Muscle of leg (tissue), 11 donors: ENCODE measurements around the gene PSMD9. TPM values are rescaled to one million over a fixed set of nuclear protein-coding genes. Genes with fewer than 3 reads are reported as not detected.

ENCODE experiments used
- DNase-seq: peaks from one replicate; pipeline ENCODE4 v3.0.0; 2013
- H3K27ac ChIP-seq: one replicate; pipeline ENCODE4 v1.5.1; 2013; ENCODE audit warnings: mild to moderate bottlenecking, low read length, control low read depth
- H3K27me3 ChIP-seq: one replicate; pipeline ENCODE4 v1.6.1; 2013; ENCODE audit warnings: low read length; ENCODE audit not compliant: control insufficient read depth, insufficient read depth
- H3K36me3 ChIP-seq: one replicate; pipeline ENCODE4 v1.6.1; 2013; ENCODE audit warnings: low read length; ENCODE audit not compliant: control insufficient read depth, insufficient read depth
- H3K4me1 ChIP-seq: one replicate; pipeline ENCODE4 v1.6.1; 2013; ENCODE audit warnings: low read length; ENCODE audit not compliant: control insufficient read depth, insufficient read depth
- H3K4me3 ChIP-seq: one replicate; pipeline ENCODE4 v1.5.1; 2013; ENCODE audit warnings: low read length, control low read depth
- H3K9me3 ChIP-seq: replicated peaks from 2 replicates; pipeline ENCODE4 v1.6.1; 2013; ENCODE audit warnings: low read depth, low read length; ENCODE audit not compliant: control insufficient read depth
- WGBS: methylation state at CpG from one replicate; pipeline ENCODE4 v1.1.5; 2013; ENCODE audit warnings: missing lambda C conversion rate; ENCODE audit not compliant: insufficient coverage; 5-methylcytosine and 5-hydroxymethylcytosine counted together
- polyA plus RNA-seq, 8 donors: library from polyadenylated mRNA; unstranded; fragments of 120-200 nt; gene quantifications; one replicate each; pipeline versions ENCODE4 v1.2.1 to v1.2.3, GENCODE V29; 2013; ENCODE audit warnings: inconsistent platforms in 1 of 8, low replicate concordance in 1 of 8; ENCODE audit not compliant: insufficient read length in 8 of 8, insufficient read depth in 1 of 8
- total RNA-seq: library from RNA; stranded (reverse); fragments of 120-200 nt; gene quantifications from one replicate; pipeline ENCODE4 v1.2.4, GENCODE V29; 2013

PSMD9 gene
- total and polyA plus RNA-seq, 9 donors, result 42.9 to 55.9 (median 48.4) TPM

DNA sequence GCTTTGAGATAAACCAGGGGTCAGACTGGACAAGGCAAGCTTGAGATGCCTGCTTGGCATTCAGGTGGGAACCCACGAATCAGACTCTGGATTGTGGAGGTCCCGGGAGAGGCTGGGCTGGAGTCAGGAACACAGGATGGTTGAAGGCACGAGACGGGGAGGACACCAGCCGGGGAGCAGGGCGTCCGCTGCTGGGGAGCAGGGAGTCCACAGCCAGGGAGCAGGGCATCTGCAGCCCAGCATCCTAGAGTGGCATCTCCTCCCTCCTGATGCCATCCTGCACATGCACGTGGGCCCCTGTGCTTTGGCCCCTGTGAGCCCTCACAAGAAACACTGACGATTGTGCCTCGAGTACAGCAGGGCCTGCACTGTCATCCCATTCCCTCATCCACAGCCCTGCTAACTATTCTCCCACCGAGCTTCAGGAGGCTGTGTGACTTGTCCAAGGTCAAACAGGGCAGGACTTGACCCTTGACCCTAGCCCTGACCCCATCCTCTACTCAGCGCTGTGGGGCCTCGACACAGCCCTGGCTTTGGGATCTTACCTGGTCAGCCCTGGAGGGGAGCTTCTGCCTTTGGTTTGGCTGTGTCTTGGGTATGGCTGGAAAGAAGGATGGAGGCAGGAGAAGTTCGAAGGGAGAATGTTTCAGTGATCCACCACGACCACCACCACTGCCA, 74.9 kb downstream of the PSMD9 start:
- DNase-seq, result no peak
- H3K4me3 ChIP-seq, result no peak overlapping the region
- WGBS, result 81% methylated on average over 11 of the region's 15 CpGs

DNA sequence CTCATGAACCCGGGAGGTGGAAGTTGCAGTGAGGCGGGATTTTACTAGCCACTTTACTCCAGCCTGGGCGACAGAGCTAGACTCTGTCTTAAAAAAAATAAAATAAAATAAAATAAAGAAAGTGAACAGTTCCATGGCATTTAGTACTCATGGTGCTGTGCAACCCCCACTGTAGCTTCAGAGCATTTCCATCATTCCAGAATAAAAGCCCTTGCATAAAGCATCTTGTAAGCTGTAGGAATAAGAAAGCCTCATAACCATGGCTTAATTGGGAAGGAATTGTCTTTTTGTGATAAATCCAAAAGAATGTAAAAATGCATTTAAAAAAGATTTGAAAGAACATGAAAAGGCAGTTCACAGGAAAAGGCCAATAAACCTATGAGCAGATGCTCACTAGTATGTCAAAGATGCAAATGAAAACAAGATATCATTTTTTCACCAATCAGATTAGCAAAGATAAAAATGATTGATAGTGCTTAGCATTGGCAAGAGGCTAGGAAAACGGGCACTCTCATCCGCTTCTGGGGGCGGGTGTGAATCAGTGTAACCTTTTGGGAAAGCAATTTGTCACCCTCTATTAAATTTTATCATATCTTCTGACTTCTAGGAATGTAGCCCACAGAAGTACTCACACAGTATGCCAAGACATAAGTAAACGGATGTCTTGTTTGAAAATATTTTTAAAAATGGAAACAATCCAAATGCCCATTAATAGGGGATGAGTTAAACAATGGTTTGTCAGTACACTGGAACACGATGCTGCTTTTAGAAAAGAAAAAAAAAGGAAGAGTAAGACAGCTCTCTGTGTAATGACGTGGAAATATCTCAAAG, 76.4 kb downstream of the PSMD9 start:
- H3K27ac ChIP-seq, result no peak overlapping the region
- no peaks in the 10 kb centered on the region for H3K4me1 ChIP-seq
- no peak overlapping the region for H3K4me3 ChIP-seq
- H3K27me3 ChIP-seq, result no peaks in the 10 kb centered on the region
- DNase-seq, result no peak
- peaks cover 6% of the 10 kb centered on the region for H3K36me3 ChIP-seq
- no CpG with 5 or more reads among the region's 9 CpGs for WGBS
- no peaks in the 10 kb centered on the region for H3K9me3 ChIP-seq

More for the DNA sequence above, 74.9 kb downstream of the PSMD9 start:
- Histone ChIP-seq H3K27me3 (no peaks in the 10 kb centered on the region), H3K9me3 (no peaks in the 10 kb centered on the region), H3K36me3 (peaks cover 6% of the 10 kb centered on the region), H3K4me1 (no peaks in the 10 kb centered on the region), H3K27ac (no peak overlapping the region)

DNA sequence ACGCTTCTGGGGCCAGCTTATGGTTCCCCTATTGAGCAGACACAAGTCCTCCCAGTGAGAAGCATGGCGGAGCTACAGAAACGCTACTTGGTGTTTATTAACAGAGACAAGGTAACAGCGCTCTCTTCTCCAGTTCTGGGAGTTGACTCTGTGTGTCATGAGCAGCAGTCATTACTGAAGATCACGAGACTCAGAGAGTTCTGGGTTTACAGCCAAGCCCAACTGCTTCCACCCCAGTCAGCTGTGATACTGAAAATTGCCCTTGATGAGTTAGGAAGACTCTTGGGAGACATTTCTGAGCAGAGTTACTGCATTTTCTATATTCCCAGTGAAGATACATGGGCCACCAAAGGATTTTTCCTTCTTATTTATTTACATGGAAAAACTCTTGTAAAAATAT, 78.4 kb downstream of the PSMD9 start:
- H3K27me3 ChIP-seq, result no peaks in the 10 kb centered on the region
- H3K36me3 ChIP-seq, result peaks cover 6% of the 10 kb centered on the region
- H3K4me1 ChIP-seq, result no peaks in the 10 kb centered on the region
- DNase-seq, result peak; percentile 54
- H3K4me3 ChIP-seq, result no peak overlapping the region
- 90% methylated on average over 3 of the region's 5 CpGs for WGBS
- no peak overlapping the region for H3K27ac ChIP-seq
- no peaks in the 10 kb centered on the region for H3K9me3 ChIP-seq

Other genes with a start within 250 kb of the PSMD9 start
- gene MORN3, start 219.1 kb upstream of the PSMD9 start, total RNA-seq, result 0.13 TPM
- gene MORN3, start 219.1 kb upstream of the PSMD9 start, polyA plus RNA-seq, result under 1 TPM; 0.16 to 0.96 (median 0.23) TPM
- gene TMEM120B, start 176.0 kb upstream of the PSMD9 start, total RNA-seq, result 10.2 TPM
- 10 to 100 TPM; 13.1 to 28.1 (median 17.5) TPM for gene TMEM120B, start 176.0 kb upstream of the PSMD9 start, polyA plus RNA-seq
- gene RHOF, start 95.1 kb upstream of the PSMD9 start, total RNA-seq, result 3.3 TPM
- 1 to 10 TPM; 1.2 to 3.5 (median 1.9) TPM for gene RHOF, start 95.1 kb upstream of the PSMD9 start, polyA plus RNA-seq
- 3.6 TPM for gene SETD1B, start 84.8 kb upstream of the PSMD9 start, total RNA-seq
- 10 to 100 TPM in 5 of 8 donors, 1 to 10 TPM in 3; 6.6 to 13.4 (median 10.3) TPM for gene SETD1B, start 84.8 kb upstream of the PSMD9 start, polyA plus RNA-seq
- 0.04 TPM for gene HPD, start 29.9 kb upstream of the PSMD9 start, total RNA-seq
- under 1 TPM in 4 of 8 donors, not detected in 4; 0.09 to 0.15 (median 0.12) TPM for gene HPD, start 29.9 kb upstream of the PSMD9 start, polyA plus RNA-seq
- 1.7 TPM for gene CFAP251, start 29.8 kb downstream of the PSMD9 start, total RNA-seq
- 1 to 10 TPM in 4 of 8 donors, under 1 TPM in 4; 0.74 to 2.1 (median 1.1) TPM for gene CFAP251, start 29.8 kb downstream of the PSMD9 start, polyA plus RNA-seq
- gene BCL7A, start 133.1 kb downstream of the PSMD9 start, total RNA-seq, result 7.8 TPM
- gene BCL7A, start 133.1 kb downstream of the PSMD9 start, polyA plus RNA-seq, result 10 to 100 TPM; 11.0 to 20.2 (median 16.5) TPM
- 12.6 TPM for gene MLXIP, start 190.0 kb downstream of the PSMD9 start, total RNA-seq
- gene MLXIP, start 190.0 kb downstream of the PSMD9 start, polyA plus RNA-seq, result 10 to 100 TPM; 19.2 to 34.0 (median 29.2) TPM